ENCODE results near the gene SEC14L2.

Gene SEC14L2

DNA sequence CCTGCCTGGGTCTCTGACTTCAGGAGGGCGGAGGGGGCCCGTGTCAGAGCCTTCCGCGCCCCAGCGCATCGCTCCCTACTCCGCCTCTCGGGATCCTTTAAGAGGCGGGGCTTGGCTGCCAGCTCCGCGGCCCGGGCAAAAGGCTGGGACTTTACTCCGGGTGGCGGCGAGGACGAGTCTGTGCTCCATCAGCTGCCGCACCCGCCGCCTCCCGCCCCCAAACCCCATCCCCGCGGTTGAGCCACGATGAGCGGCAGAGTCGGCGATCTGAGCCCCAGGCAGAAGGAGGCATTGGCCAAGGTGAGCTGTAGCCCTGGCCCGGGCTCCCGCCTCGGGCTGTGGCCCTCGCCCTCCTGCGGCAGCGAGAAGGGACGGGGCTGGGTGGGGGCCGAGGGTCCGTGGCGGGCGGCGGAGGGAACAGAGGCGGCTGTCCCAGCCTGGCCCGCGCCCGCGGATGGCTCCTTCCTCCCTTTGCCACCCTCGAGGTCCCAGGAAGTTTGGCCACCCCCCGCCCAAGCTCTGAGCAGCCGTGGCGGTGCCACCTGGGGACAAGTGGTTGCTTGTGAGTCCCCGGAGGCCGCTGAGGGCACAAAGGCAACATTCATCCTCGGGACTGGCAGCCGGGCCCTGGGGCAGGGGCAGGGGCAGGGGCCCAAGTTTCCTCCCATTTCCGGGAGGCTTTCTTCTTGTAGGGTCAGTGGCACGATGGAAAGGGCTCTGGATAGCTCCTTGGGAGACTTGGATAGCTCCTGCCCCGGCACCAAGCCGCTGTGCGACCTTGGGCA is at the start of gene SEC14L2:
SEC14L2 (plus strand) TSS at position 148 of the 785 bp plus-strand sequence; CDS start at position 247, 99 bp downstream.
- DNase-seq = peak; percentile 52

DNA sequence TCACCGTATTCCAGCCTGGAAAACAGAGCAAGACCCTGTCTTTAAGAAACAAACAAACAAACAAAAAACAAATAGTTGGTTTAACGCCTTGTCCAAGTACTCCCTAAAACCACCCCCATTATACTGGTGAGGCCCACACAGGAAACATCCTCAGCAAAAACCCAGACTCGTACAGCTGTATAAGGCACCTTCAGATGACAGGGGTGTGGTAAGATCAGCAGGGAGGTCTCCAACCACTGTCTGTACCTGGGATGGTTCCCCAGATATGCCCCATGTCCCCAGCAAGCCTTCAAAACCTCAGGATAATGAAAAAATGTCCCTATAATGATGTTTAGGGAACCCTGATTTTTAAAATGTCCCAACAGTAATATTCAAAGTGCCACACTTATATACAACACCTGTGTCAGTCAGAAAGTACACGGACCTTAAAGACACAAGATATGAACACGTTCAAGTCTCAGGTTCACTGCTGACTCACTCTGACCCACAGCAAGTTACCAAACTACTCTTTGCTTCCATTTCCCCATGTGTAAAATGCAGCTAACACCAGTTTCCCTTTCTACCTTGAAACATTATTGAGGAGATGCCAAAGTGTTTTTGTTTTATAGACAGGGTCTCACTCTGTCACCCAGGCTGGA is 49.4 kb upstream of the SEC14L2 start:
- no peak for DNase-seq

DNA sequence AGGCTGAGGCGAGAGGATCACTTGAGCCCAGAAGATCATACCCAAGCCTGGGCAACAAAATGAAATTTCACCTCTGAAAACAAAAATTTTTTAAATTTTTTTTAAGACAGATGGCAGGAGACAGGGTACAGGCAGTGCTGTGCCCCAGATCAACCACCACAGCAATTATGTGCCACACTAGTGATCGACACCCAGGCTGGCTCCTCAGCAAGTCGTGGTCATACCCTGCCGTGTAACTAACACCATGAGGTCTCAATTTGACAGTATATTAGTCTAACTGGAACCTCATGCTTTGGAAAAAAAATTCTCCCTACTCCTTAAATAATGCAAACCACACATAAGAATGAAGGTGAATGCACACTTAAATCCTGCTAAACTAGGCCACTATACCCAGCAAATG is 48.4 kb upstream of the SEC14L2 start:
- DNase-seq = no peak

DNA sequence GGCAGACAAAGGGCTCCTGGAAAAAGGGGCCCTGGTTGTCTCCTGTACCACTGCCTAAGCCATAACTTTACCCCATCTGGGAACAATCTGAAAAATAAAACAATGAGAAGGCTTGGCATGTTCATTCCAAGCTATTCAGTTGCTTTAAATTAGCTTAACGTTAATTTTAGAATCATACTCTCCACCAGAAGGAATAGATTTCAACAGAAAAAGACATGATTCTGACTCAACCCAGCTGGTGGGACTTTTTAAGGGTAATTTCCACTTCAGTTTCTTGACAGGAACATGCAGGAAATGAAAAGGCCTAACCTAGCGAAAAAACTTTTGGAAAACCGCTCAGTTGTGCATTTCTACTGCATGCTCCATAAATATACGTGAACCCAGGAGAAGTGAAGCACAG is 48.0 kb upstream of the SEC14L2 start:
- DNase-seq = no peak

DNA sequence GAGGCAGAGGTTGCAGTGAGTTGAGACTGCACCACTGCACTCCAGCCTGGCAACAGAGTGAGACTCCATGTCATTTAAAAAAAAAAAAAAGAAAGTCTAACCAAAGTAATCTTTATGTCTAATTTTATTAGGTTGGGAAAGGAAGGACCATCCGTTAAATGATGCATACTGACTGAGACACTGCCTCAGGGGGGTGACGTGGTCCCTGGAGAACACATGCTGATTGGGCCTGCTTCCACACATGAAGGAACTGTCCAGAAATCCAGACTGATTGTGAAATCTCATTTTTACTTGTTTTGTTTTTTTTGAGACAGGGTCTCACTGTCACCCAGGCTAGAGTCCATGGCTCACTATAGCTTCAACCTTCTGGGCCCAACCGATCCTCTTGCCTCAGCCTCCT is 45.6 kb upstream of the SEC14L2 start:
- no peak for DNase-seq

DNA sequence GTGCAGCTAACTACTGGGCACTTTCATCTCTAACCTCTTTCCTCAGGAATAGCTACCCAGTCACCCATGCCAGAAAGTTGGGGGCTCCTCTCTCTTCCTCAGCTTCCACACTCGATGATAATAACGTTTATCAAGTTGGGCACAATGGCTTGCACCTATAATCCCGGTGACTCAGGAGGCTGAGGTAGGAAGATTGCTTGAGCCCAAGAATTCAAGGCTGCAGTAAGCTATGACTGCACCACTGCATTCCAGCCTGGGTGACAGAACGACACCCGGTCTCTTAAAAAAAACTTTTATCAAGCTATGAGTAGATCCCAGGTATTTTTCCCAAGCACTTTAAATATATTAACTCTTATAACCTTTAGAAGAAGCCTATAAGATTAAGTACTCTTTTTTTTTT is 42.2 kb upstream of the SEC14L2 start:
- no peak for DNase-seq

DNA sequence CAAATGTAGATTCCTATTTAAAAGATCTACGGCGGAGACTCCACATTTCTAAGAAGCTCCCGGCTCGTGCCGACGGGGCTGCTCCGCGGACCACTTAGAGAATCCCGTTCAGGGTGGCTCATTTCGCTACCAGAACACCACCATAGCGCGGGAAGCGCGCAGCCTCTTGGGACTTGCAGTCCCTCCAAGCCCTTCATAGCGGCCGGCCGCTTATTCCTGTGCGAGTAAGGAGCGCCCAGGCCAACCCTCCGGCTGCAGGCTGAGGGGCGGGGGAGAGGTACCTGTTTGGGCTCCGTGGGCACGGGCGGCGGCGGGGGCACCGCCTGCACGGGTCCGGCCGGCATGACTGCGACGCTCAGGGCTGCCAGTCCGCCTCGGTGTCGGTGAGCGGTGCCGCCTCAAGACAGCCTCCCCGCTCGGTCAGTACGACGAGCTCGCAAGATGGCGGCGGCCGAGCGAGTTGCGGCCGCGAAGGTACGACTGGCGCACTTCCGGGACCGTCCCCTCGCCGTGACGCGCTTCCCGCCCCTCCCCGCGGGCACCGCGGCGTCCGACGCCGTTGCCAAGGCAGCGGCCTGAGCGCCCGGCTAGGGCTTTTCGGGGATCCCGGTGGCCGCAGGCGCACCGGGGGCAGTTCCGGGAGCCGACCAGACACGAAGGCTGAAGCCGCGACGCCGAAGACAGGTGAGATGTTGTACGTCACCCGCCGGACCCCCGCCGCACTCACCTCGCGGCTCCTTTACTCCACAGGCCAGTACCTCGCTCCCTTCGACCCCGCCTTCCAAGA is 40.2 kb upstream of the SEC14L2 start, which contains the start of the genes CCDC157 and SF3A1:
CCDC157 (plus strand) TSS at position 559 of the 787 bp plus-strand sequence. CDS start 8,994 bp downstream, outside the sequence.
SF3A1 (minus strand) TSS at position 446 of the 787 bp plus-strand sequence; CDS start at position 344, 102 bp downstream.
- peak; percentile 86 for DNase-seq

DNA sequence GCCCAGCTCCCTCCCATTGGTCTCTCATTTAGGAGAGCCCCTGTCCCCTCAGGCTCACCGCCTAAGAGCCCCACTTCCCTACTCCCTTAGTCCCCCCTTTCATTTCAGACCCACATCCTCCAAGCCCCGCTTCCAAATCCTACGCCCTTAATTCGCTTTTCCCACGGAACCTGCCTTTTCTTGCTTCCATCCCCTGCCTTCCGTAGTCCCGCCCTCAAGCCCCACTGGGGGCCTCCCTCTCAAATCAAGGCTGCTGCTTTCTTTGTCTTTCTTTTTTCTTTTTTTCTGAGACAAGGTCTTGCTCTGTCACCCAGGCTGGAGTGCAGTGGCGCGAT is 39.6 kb upstream of the SEC14L2 start:
- no peak for DNase-seq

DNA sequence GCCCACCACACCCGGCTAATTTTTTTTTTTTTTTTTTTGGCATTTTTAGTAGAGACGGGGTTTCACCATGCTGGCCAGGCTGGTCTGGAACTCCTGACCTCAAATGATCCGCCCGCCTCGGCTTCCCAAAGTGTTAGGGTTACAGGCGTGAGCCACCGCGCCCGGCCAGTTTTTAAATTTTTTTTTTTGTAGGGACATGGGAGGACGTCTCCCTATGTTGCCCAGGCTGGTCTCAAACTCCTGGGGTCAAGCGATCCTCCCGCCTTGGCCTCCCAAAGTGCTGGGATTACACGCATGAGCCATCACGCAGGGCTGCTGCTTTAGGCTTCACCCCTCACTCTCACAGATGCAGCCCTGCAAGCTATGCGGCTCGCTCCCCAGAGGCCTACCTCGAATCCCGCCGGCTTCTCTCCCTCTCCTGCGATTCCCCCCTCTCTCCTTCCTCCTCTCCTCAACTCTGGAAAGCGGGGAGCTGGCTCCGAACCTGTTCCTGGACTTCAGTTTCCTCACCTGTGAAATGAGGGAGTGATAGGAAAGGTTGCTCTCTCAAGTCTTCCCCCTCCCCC is 39.1 kb upstream of the SEC14L2 start:
- DNase-seq = no peak

DNA sequence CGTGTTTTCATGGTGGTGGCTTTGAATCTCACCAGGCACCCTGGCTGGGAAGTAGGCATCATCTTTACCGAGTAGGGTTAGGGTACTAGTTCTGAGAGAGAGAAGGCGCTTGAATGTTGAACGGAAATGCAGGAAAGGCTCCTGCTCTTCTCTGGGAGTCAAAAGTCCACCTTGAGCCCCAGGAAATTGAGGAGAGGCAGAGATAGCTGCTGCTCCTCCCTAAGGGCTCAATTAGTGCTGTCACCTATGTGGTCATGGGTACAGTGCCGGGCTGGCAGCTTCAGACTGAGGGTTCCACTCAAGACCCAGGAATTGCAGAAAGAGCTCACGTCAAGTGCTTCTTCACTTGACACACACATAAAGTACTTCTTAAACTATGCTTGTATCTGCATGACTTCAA is 38.3 kb upstream of the SEC14L2 start:
- DNase-seq = no peak

DNA sequence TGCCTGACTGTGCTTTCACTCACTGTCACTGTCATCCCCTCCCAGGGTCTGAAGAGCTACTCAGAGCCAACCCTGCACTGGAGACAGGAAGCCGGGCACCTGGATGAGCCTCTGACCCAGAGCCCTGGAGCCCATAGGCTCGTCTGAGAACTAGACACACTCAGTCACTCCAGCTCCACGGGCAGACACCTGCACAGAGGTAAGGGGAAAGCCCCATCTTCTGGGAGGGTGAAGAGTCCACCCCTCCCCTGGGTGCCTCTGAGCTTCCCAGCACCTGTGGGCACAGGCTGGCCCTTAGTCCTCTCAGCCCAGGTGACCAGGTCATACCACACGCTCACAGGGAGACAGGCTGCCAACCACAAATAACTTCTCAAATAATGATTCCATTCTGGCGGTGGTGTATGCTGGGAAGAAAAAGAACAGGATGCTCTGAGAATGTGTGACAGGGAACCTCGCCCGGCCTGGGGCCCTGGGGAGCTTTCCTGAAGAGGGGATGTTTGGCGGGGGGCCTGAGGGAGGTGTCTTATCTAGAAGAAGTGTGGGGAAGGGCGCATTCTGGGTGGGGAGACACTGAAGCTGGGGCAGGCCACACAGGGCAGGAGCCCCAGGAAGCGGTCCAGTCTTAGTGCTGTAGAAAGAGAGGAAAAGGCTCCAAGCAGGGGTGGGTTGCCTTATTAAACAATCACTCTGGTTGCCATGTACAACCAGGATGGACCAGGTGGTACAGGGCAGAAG is 34.7 kb upstream of the SEC14L2 start:
- DNase-seq = no peak

DNA sequence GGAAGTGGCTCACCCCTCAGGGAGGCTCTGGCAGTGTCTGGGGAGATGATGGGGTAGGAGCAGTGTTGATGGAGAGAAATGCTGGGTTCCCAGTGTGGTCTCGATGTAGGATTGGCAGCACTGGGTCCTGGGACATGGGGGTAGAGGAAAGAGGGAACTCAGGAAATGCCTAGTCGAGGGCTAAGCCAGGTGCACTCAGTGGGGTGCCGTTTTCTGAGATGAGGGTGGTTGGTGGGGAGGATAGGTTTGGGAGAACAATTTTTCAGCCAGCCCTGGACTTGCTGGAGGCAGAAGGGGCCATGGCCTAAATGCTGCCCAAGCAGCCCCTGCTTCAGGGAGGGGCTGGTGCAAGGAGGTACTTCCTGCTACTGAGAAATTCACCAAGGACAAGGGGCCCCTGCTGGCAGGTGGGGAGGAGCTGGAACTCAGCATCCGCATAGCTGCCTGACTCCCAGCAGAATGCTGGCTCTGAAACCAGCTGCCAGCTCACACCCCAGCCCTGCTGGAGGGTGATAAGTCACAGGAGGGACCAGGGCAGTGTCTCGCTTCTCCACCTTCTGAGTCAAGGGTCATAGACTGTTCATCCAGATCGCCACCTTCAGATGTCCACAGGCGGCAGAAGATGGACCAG is 34.1 kb upstream of the SEC14L2 start:
- no peak for DNase-seq

DNA sequence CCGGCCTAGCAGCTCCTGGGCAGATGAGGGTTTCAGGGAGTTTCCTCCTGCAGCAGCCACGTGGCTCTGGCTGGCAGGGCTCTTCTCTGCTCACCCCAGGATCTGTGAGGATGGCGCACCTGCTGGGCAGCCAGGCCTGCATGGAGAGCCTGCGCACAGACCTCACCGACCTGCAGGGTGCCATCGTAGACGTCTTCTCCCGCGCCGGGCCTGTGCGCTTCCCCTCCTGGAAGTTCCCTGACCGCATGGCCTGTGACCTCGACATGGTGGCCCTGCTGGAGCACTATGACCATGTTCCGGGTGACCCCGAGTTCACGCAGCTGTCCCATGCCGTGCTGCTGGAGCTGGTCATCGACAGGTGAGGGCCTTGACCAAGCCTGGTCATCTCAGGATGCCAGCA is 30.9 kb upstream of the SEC14L2 start:
- no peak for DNase-seq

DNA sequence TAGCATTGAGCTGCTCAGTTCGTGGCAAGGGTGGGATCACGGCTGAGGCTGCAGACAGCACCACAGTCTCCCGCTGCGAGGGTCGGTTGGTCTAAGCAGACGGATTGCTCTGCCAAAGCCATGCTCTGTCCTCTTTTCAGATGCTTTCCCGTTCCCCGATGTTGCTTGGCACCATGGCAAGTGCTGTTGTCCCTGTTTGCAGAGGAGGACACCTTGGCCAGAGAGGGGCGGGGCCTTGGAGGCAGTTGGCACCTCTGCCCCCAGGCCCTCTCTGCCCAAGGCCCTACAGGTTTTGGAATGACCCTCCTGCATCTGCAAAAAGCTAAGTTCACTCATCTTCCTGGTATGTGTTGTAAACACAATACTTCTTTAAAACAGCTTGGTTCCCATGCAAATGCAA is 28.4 kb upstream of the SEC14L2 start:
- no peak for DNase-seq

DNA sequence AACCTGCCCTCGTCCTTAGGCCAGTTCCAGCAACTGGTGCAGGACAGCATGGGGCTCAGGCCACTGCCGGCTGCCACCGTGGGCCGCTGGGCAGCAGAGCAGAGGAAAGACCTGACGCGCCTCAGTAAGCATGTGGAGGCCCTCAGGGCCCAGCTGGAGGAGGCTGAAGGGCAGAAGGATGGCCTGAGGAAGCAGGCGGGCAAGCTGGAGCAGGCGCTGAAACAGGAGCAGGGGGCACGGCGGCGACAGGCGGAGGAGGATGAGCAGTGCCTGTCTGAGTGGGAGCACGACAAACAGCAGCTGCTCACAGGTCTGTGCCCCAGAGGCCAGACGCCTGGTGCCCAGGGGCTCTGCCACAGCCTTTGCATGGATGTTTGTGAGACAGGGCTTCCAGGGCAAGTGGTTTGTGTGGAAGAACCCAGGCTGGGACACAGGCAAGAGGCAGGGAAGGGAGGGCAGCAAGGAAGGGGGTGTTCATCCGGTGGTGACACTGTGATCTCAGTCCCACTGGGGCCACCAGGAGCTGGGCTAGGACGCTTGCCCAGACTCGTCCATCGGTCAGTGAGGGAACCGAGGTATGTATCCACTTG is 26.1 kb upstream of the SEC14L2 start:
- no peak for DNase-seq

DNA sequence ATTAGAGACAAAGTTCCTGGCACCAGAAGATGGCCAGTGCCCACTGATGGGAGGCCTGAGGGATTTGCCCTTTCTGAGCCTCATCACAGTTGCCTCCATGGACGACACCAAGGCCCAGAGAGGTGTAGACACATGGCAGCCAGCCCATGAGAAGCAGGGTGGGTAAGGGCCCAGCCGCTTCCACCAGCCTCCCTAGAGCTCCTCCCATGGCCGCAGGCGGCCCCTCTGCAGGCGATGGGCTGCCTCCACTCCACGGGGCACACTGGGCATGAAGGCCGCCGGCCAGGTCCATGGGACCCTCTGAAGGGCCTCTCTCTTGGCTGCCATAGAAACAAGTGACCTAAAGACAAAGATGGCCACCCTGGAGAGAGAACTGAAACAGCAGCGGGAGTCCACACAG is 25.5 kb upstream of the SEC14L2 start:
- DNase-seq = no peak

DNA sequence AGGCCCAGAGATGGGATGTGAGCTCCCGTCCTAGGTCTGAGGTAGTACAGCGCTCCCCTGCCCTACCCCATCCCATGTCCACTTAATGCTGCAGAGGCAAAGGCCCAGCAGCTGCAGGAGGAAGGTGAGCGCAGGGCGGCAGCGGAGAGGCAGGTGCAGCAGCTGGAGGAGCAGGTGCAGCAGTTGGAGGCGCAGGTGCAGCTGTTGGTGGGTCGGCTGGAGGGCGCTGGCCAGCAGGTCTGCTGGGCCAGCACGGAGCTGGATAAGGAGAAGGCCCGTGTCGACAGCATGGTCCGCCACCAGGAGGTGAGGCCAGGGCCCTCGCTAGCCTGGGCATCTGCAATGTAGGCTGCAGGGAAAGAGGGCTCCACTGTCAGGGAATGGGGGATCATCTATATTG is 24.8 kb upstream of the SEC14L2 start:
- DNase-seq = peak; percentile 19

DNA sequence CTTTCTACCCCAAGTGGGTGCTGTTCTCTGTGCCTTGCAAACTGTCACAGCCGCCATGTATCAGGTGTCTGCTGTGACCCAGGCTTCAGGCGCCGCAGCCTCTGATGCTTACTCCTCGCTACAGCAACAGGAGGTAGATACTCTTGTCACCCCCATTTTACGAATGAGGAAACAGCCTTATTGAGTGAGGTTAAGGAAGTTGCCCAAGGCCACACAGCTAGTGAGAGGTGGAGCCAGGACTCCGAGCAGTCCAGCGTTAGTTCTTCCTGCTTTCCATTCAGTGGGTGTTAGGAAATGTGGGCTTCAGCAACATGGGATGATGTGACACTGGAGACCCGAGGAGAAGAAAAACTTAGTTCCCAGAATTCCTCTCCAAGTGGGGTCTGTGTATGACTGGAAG is 23.9 kb upstream of the SEC14L2 start:
- DNase-seq = no peak

DNA sequence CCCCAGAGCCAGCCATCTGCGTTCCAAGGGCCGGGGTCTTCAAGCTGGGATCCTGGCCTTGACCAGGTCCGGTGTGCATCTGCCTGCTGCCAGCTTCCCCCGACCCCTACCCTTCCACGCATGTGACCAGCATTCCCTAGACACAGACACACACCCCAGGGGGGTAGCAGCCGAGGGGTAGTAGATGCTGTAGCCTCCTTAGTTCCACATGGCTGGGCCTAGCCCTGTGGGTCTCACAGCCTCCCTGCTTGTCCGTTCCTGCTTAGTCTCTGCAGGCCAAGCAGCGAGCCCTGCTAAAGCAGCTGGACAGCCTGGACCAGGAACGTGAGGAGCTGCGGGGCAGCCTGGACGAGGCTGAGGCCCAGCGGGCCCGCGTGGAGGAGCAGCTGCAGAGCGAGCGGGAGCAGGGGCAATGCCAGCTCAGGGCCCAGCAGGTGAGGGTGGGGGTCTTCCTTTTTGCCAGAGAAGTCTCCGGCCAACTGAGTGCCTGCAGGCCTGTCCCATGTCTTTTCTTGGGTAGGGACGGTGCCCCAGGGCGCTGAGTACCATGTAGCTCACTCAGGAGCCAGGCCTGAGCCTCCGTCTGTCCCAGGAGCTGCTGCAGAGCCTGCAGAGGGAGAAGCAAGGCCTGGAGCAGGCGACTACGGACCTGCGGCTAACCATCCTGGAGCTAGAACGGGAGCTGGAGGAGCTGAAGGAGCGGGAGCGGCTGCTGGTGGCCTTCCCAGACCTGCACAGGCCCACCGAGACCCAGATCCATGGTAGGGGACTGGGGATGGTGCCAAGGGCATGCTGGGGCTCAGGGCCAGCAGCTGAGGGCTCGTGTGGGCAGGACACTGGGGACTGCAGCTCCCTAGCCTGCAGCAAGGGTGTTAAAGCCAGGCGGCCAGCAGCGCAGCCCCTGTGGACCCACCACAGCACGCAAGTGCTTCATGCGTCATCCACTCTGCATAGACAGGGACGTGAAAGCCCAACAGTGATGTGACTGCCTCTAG is 23.2 kb upstream of the SEC14L2 start:
- DNase-seq = no peak

DNA sequence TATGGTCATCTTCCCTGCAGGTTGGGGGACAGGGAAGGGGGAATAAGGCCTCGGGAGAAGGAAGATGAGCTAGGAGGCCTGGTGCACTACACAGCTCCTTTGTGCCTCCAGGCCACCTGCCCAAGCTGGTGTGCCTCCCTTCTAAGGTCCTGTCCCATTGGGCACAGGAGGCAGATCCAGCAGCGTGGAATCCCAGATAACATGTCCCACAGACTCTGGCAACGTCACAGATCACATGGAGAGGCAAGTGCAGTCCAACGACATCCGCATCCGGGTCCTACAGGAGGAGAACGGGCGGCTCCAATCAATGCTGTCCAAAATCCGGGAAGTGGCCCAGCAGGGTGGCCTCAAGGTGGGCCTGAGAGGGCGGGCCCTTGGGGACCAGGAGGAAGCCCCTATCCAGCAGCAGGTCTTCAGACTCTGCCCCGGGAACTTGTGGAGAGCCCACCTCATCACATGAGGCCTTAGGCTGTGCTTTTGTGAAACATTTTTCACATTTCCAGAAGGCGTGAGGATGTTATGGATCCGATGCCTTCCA is 21.4 kb upstream of the SEC14L2 start:
- DNase-seq = no peak
